LoVo (cell line): Measurements from ENCODE around the gene ARHGAP10.
"Not testable (repeated sequence)": the region's sequence is repeated elsewhere in the genome, so short reads cannot be mapped to it uniquely, and the experiment has no call there.

Experiments
- DNase-seq: peaks from one replicate; pipeline ENCODE4 v3.0.0-alpha.2; 2016; ENCODE audit warnings: low spot score

Gene ARHGAP10

DNA sequence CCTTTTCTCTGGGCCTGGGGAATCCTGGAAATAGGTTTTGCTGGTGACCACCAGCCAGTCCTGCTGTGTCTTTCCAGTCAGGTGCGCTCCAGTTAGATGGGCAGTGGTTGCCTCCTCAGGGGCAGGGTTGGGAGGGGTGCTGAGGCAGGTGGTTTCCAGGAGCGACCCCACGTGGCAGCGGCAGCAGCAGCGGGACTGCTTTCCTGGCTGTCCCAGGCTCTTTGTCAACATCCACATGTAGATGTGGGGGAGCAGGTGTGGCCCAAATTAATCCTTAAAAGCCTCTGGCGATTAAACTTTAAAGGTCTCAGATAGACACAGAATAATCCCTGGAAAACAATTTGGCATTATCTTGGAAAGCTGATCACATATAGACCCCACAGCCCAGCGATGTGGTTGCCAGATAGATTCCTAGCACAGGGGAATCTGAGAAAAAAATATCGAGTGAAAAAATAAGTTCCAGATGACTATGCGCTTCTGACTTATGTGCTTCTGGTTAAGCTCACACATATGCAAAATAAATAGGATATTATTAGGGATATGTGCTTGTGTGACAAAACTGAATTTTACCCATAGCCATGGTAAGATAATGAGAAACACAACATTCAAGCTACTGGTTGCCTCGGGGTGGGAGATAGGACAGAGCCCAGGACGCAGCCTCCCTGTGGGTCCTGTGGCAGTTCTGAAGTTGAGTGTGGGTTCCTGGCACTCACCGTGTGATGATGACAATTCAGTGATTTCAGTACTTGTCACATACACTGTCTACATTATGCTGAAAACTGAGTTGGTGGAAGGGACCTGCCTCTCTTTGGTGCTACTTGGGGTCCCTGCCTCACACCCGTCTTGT lies 336.4 kb downstream of the ARHGAP10 start:
- no peak for DNase-seq

GRCh38 chr4:148069086-148069894 lies 337.4 kb downstream of the ARHGAP10 start:
- DNase-seq: no peak

DNA sequence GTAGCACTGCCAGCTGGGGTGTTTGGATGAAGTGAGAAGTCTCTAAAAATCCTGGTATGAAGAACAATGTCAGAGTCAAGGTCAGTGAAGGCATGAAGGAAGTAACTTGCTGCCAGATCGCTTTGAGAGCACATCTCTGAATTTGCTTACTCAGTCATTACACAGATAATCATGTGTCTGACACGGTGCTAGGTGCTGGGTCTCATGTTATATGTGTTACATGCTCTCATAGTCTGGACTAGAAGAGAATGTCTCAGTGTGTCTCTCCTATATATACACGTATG lies 337.9 kb downstream of the ARHGAP10 start:
- DNase-seq: no peak

GRCh38 chr4:148071009-148071408 lies 339.1 kb downstream of the ARHGAP10 start:
- no peak for DNase-seq

GRCh38 chr4:148072789-148073188 lies 340.9 kb downstream of the ARHGAP10 start:
- DNase-seq: no peak

- DNase-seq: no peak
These were observed 341.5 kb downstream of the ARHGAP10 start for GRCh38 chr4:148073349-148073748.

- no peak for DNase-seq
These were observed 342.6 kb downstream of the ARHGAP10 start for GRCh38 chr4:148074462-148074861.

DNA sequence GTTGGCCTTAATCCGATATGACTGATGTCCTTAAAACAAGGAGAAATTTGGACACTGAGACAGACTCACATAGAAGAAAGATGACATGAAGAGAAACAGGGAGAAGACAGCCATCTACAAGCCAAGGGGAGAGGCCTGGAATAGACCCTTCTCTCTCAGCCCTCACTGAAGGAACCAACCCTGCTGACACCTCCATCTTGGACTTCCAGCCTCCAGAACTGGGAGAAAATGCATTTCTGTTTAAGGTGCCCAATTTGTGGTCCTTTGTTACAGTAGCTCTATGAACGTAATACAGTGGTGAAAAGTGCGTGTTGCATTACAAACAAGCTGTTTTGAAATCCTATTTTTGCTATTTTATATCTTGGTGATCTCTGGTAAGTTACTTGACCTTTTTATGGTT lies 343.6 kb downstream of the ARHGAP10 start:
- DNase-seq: no peak

- no peak for DNase-seq
These were observed 345.1 kb downstream of the ARHGAP10 start for GRCh38 chr4:148076964-148077363.

GRCh38 chr4:148077581-148077980 lies 345.7 kb downstream of the ARHGAP10 start:
- DNase-seq: no peak

- no peak for DNase-seq
These were observed 346.2 kb downstream of the ARHGAP10 start for GRCh38 chr4:148078061-148078460.

- DNase-seq: no peak
These were observed 348.1 kb downstream of the ARHGAP10 start for GRCh38 chr4:148079961-148080360.

- no peak for DNase-seq
These were observed 349.4 kb downstream of the ARHGAP10 start for GRCh38 chr4:148081267-148081666.

DNA sequence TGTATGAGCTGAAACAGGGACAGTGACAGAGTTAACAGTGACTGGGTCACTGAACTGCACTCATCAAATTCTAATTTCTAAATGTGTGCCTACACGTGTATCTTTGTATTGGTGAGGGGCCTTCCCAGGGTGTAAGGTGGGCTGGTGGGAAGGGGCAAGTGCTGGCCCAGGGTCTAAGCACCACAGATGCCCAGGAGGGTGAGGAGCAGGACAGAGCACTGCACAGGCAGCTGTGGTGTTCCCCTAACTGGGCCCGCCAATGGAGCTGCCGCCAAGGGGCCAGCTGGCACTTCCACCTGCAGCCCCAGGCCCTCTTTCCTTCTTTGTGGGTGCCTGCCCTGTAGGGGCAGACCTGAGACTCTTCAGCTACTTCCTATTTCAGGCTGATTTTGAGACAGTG lies 349.9 kb downstream of the ARHGAP10 start:
- DNase-seq: no peak

DNA sequence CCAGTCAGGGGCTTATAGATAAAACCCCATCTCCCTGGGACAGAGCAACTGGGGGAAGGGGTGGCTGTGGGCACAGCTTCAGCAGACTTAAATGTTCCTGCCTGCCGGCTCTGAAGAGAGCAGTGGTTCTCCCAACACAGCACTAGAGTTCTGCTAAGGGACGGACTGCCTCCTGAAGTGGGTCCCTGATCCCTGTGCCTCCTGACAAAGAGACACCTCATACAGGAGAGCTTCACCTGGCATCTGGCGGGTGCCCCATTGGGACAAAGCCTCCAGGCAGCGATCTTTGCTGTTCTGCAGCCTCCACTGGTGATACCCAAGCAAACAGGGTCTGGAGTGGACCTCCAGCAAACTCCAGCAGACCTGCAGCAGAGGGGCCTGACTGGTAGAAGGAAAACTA lies 351.2 kb downstream of the ARHGAP10 start:
- not testable (repeated sequence) for DNase-seq

- DNase-seq: no peak
These were observed 357.7 kb downstream of the ARHGAP10 start for GRCh38 chr4:148089624-148090023.

- no peak for DNase-seq
These were observed 358.1 kb downstream of the ARHGAP10 start for GRCh38 chr4:148090029-148090428.

DNA sequence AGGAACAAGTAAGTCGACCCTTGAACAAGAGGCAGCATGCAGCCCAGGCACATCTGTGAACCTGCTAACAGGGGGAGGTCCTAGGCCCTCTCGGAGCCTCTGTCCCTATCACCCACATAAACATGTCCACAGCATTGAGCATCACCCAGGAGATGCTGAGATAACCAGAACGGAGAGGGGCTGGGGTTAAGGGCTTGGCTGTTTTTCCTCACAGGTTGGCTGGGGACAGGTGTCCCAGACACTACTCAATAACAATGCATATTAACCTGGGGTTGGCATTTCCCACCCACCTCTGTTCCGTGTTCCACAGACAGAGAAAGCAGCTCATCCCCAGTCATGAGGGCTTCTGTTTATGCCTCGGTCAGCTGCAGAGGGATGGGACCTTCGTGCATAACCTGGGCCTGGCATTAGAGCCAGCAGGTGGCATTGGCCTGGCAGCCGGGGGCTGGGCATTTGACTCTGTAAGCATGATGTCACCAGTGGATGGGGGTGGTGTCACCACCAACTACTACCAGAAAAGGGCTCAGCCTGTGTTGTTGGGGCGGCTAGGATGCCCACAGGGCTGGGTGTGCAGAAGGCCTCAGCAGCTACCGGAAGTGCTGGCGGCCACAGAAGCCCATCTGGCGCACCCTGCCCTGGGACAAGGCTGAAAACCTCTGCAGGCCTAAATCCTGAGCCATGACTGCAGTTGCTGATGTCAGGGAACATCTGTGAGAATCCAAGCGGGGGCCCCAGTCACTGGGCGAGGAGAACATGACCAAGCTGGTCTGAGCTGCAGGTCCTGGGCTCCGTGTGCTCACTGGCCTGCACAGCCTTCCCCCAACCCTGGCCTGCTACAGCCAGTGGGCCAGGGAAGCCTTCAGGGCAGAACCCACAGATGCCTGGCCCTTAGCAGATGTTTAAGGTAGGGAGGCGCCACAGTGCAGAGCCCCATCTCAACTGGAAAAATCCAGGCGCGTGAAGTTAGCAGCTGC lies 358.9 kb downstream of the ARHGAP10 start:
- DNase-seq: no peak

GRCh38 chr4:148091896-148092295 lies 360.0 kb downstream of the ARHGAP10 start:
- DNase-seq: no peak

GRCh38 chr4:148092316-148093014 lies 360.6 kb downstream of the ARHGAP10 start:
- no peak for DNase-seq

DNA sequence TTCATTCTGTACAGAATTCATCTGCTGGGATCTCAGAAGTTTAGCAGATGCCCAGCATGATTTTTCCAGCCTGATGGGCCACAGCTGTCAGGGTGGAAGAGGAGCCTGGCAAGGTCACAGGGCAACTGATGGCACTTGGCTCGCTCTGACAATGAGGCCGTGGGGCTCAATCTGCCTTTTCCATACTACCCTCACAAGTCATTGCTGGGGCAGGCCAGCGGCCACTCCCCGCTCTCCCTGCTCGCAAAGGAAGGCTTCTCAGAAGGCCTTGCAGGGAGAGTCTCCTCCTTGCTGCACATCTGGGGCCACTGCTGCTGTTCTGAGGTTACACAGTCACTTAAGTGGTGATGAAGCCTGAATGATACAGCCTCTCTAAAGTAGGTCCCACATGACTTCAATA lies 361.2 kb downstream of the ARHGAP10 start:
- no peak for DNase-seq

- no peak for DNase-seq
These were observed 362.3 kb downstream of the ARHGAP10 start for GRCh38 chr4:148094149-148094548.
